OCI-LY3 (cell line): ENCODE results near the gene MAP2K3.

ENCODE experiments used
- CTCF ChIP-seq: fragments of 200-600, 300-600 bp; sonication (generic); IDR thresholded peaks from 2 replicates; pipeline ENCODE4 v1.5.1; 2014; ENCODE audit warnings: antibody characterized with exemption, low read length, low read depth
- EZH2phosphoT487 ChIP-seq: fragments of 200-600 bp; shearing (Covaris generic); IDR thresholded peaks from 2 replicates; pipeline ENCODE4 v1.6.1; 2018; ENCODE audit warnings: antibody characterized with exemption, mixed run types, low read depth

GRCh38 chr17:21262259-21262993 lies 22.1 kb upstream of the MAP2K3 start:
- TF ChIP-seq CTCF (no peak), EZH2phosphoT487 (no peak)
